Heart right ventricle (tissue), 16 donors: ENCODE results near the gene ATXN1. TPM values are rescaled to one million over a fixed set of nuclear protein-coding genes. Genes with fewer than 3 reads are reported as not detected.

Source experiments
- ATAC-seq, 8 donors: fragments of 200-7000 bp; cut with Tn5 transposase; one replicate each; pipeline ENCODE4 v1.9.1; 2020; ENCODE audit warnings: mild to moderate bottlenecking in 8 of 8, moderate library complexity in 8 of 8, moderate number of reproducible peaks in 1 of 8
- DNase-seq, 2 donors: peaks; one replicate each; pipeline ENCODE4 v3.0.0-alpha.2; 2020
- H3K27ac ChIP-seq, 10 donors: fragments of 200-600 bp; sonication (generic) in 2 of 10; one replicate each; pipeline versions ENCODE4 v1.5.0 to v1.8.0; 2020 to 2022; ENCODE audit warnings: mild to moderate bottlenecking in 3 of 10
- H3K27me3 ChIP-seq, 7 donors: fragments of 200-600 bp; one replicate each; pipeline ENCODE4 v1.8.0; 2021 to 2022; ENCODE audit warnings: mild to moderate bottlenecking in 2 of 7
- H3K36me3 ChIP-seq, 9 donors: fragments of 200-600 bp; sonication (generic) in 1 of 9; one replicate each; pipeline versions ENCODE4 v1.5.0 to v1.8.0; 2020 to 2022; ENCODE audit warnings: mild to moderate bottlenecking in 2 of 9
- H3K4me1 ChIP-seq, 9 donors: fragments of 200-600 bp; sonication (generic) in 1 of 9; one replicate each; pipeline versions ENCODE4 v1.5.0 to v1.8.0; 2020 to 2022; ENCODE audit warnings: mild to moderate bottlenecking in 4 of 9
- H3K4me3 ChIP-seq, 10 donors: fragments of 200-600 bp; sonication (generic) in 2 of 10; one replicate each; pipeline versions ENCODE4 v1.5.0 to v1.8.0; 2020 to 2022; ENCODE audit warnings: mild to moderate bottlenecking in 7 of 10, moderate library complexity in 2 of 10
- H3K9me3 ChIP-seq, 11 donors: fragments of 200-600 bp in 10 of 11; sonication (generic) in 2 of 11; one replicate each; pipeline versions ENCODE4 v1.5.0 to v1.8.0; 2013 to 2022; ENCODE audit warnings: mild to moderate bottlenecking in 2 of 11, control low read depth in 1 of 11, moderate library complexity in 1 of 11
- CTCF ChIP-seq, 9 donors: fragments of 200-600 bp; sonication (generic) in 2 of 9; IDR thresholded peaks; one replicate each; pipeline versions ENCODE4 v1.5.0 to v1.8.0; 2021 to 2022; ENCODE audit warnings: antibody characterized with exemption in 9 of 9, mild to moderate bottlenecking in 5 of 9, moderate library complexity in 1 of 9
- WGBS, 2 donors: extraction: QIAGEN DNeasy Blood & Tissue Kit; methylation state at CpG; one replicate each; pipeline ENCODE4 v1.1.7; 2013; ENCODE audit warnings: inconsistent platforms in 1 of 2; 5-methylcytosine and 5-hydroxymethylcytosine counted together
- intact Hi-C, 10 donors: fragments of 100-400 bp; cut with DNase I; formaldehyde crosslinking; loops; one replicate each; pipeline versions ENCODE4 v1.11.1 to v1.14.2; 2022
- polyA plus RNA-seq, 2 donors: library from polyadenylated mRNA; stranded (reverse); fragments of 200-250 nt; gene quantifications; one replicate each; pipeline ENCODE4 v1.2.3, GENCODE V29; 2013
- total RNA-seq, 10 donors: library from RNA; stranded (reverse); fragmentation: NEBNext Ultra II Directional in 3 of 10; extraction: Animal tissue kit (Norgen Biotek cat#: 25700) in 3 of 10; gene quantifications; one replicate each; pipeline versions ENCODE4 v1.2.1 to v1.2.4, GENCODE V29; 2021 to 2023
- donor health status: Arrhythmogenic right ventricular cardiomyopathy.
- donor health status: ischemic (EF 13 %, LVEDD 7.1; RV severe dilation, severe dysfunction).
- donor health status: healthy with polysubstance abuse.
- donor health status: DM: no; HTN: yes; CAD: no.
- donor health status: DM: no; HTN: no; CAD: no.
- donor health status: ischemic (EF 25% LVEDD 6.9; RV normal size, moderate dysfunction).
- donor health status: ischemic (EF 25% LVEDD 5.7; RV mildly dilated, moderate dysfunction).
- donor health status: healthy.
- donor health status: DM: yes; HTN: yes; CAD: no.
- donor health status: Ischemic cardiomyopathy.
- donor health status: ischemic (EF 35%, LVEDD 5.7; RV mildly dilated, moderate dysfunction).
- donor health status: nonischemic (EF 11% LVEDD 7.7; RV severe dilation, severe dysfunction).
- donor health status: DM: yes; HTN: yes; CAD: no.
- donor health status: PGD.
- donor health status: ischemic (EF 29% LVEDD 5.4; RV normal size, mild dysfunction).
- donor health status: nonischemic (EF 23%, LVEDD 6.1; RV moderate dilation, normal function).

Gene ATXN1
- total and polyA plus RNA-seq, 12 donors: 4.1 to 46.5 (median 40.3) TPM

GRCh38 chr6:16769131-16769985 lies 8.1 kb upstream of the ATXN1 start:
- Histone ChIP-seq H3K9me3 (no peaks in the 10 kb centered on the region), H3K27ac (peak overlapping the region in 8 of 10 donors; percentile 25 to 66 (median 48)), H3K36me3 (no peaks in the 10 kb centered on the region), H3K4me1 (peaks cover 0 to 56% (median 33%) of the 10 kb centered on the region in 9 donors), H3K27me3 (no peaks in the 10 kb centered on the region), H3K4me3 (no peak overlapping the region)
- no peak for TF ChIP-seq CTCF (IDR thresholded peaks at IDR 0.05)
- peak; percentile 49 to 89 (median 78) for ATAC-seq
- DNase-seq: peak in 1 of 2 donors; percentile 66
- intact Hi-C loops: loop anchor here in 9 of 10 donors (5.0 to 10.0 kb wide), 8 partner anchors 198 to 435 kb away; no protein-coding TSS in a partner anchor
- 31 to 36% methylated on average over 8 of the region's 8 CpGs for WGBS, 2 donors

- Histone ChIP-seq H3K36me3 (no peaks in the 10 kb centered on the region), H3K4me1 (peaks cover 0 to 61% (median 42%) of the 10 kb centered on the region in 9 donors), H3K27ac (peak overlapping the region in 7 of 10 donors; percentile 4 to 64 (median 47)), H3K4me3 (no peak overlapping the region), H3K27me3 (no peaks in the 10 kb centered on the region), H3K9me3 (no peaks in the 10 kb centered on the region)
- TF ChIP-seq CTCF (IDR thresholded peaks at IDR 0.05): no peak
- ATAC-seq: no peak
- intact Hi-C loops: loop anchor here in 9 of 10 donors (5.0 to 10.0 kb wide), 8 partner anchors 199 to 434 kb away; no protein-coding TSS in a partner anchor
- 39 to 59% methylated on average over 3 of the region's 3 CpGs for WGBS, 2 donors
- no peak for DNase-seq
Measured at GRCh38 chr6:16768477-16768830, 7.2 kb upstream of the ATXN1 start.

- no peaks in the 10 kb centered on the region for H3K36me3 ChIP-seq
- no peak for TF ChIP-seq CTCF (IDR thresholded peaks at IDR 0.05)
- no peaks in the 10 kb centered on the region for H3K27me3 ChIP-seq
- H3K27ac ChIP-seq: peak overlapping the region in 7 of 10 donors; percentile 4 to 64 (median 47)
- H3K4me1 ChIP-seq: peaks cover 0 to 61% (median 44%) of the 10 kb centered on the region in 9 donors
- DNase-seq (no peak), ATAC-seq (no peak)
- intact Hi-C loops: loop anchor here in 9 of 10 donors (5.0 to 10.0 kb wide), 8 partner anchors 199 to 433 kb away; no protein-coding TSS in a partner anchor
- no peaks in the 10 kb centered on the region for H3K9me3 ChIP-seq
- WGBS, 2 donors: 71 to 78% methylated on average over 2 of the region's 2 CpGs
- H3K4me3 ChIP-seq: no peak overlapping the region
Measured at GRCh38 chr6:16767765-16768476, 6.7 kb upstream of the ATXN1 start.
